Measurements from ENCODE around the gene CACNA1S.

DNA sequence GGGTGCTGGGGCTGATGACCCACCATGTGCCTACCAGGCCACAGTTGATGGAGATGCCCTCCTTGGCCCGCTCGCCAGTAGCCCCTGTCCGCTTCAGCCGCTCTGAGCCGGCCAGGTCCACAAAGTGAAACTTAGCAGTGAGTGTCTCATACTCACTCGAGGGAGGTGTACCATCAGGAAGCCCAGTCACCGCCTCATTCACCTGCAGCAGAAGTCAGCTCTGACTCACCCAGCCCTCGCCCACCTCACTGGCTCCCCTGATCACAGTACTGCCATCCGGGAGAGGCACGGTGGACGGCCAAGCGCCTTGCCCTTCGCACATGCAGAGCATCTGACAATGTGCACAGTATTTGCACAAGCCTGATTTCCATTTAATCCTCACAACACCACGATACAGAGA lies 107.5 kb downstream of the CACNA1S start:
- no peak for TF ChIP-seq CTCF (IDR thresholded peaks at IDR 0.05; ENCODE audit: low read length)
- TF ChIP-seq EZH2 (IDR thresholded peaks at IDR 0.05; ENCODE audit: borderline replicate concordance, low read length), result no peak
